ENCODE results near the gene LARGE1. TPM values are rescaled to one million over a fixed set of nuclear protein-coding genes. Genes with fewer than 3 reads are reported as not detected.

LARGE1 gene
- total RNA-seq, 1 donor from 2014 or later = 195 TPM

DNA sequence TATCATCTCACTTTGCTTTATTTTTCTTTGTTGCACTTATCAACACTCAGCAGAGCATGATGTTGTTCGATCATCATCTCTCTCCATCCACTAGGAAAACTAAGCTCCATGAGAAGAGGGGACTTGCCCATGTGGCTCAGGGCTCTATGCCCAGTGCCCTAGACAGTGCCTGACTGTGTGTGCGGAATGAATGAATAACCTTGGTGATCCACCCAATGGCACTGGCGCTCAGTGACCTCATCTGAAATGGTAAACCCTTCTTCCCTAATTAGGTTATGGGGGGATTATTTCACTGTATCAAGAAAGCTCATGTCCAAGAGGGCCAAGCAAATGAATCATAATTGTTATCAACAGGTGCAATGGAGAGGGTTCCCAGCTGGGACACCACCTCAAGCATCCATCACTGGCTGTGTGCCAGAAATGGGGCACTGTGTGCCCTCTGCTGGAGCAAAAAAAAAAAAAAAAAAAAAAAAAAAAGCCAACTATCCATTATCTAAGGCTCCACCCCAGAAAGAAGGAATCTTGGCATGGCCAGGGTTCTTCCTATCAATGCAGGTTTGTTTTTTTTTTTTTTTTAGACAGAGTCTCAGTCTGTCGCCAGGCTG lies 172.6 kb downstream of the LARGE1 start:
- Mint-ChIP-seq H3K27ac (peak overlapping the region; percentile 76), H3K4me3 (ENCODE audit: low read depth) (peak overlapping the region; percentile 14), H3K9me3 (ENCODE audit: low read depth) (peaks cover 16% of the 10 kb centered on the region), H3K27me3 (no peaks in the 10 kb centered on the region), H3K36me3 (ENCODE audit: insufficient read depth) (peaks cover 38% of the 10 kb centered on the region), H3K4me1 (ENCODE audit: low read depth) (peaks cover 34% of the 10 kb centered on the region)
- no peak for DNase-seq (ENCODE audit: low spot score, unreplicated experiment)
- TF ChIP-seq CTCF (IDR thresholded peaks at IDR 0.05; ENCODE audit: unreplicated experiment) = no peak

DNA sequence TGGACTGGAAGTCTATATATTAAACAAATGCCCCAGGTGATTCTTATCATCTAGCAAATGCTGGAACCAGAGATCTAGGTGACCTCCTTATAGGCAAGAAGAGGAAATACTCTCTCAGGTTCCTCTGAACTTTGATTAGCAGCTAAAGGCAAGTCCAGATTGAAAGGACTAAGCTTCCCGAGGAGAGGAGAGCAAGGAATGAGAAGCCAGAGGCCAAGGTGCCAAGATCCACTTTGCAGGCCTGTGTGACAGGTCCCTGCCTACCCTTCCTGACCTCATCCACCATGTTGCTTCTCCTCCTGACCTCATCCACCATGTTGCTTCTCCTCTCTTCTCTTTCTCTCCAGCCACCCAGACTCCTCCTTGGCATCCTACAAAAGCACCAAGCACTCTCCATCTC lies 173.2 kb downstream of the LARGE1 start:
- H3K9me3 Mint-ChIP-seq (ENCODE audit: low read depth) = peaks cover 12% of the 10 kb centered on the region
- peak overlapping the region; percentile 14 for H3K4me3 Mint-ChIP-seq (ENCODE audit: low read depth)
- H3K4me1 Mint-ChIP-seq (ENCODE audit: low read depth) = peaks cover 31% of the 10 kb centered on the region
- H3K27me3 Mint-ChIP-seq = no peaks in the 10 kb centered on the region
- no peak for TF ChIP-seq CTCF (IDR thresholded peaks at IDR 0.05; ENCODE audit: unreplicated experiment)
- peaks cover 33% of the 10 kb centered on the region for H3K36me3 Mint-ChIP-seq (ENCODE audit: insufficient read depth)
- H3K27ac Mint-ChIP-seq = peak overlapping the region; percentile 76
- DNase-seq (ENCODE audit: low spot score, unreplicated experiment) = no peak

DNA sequence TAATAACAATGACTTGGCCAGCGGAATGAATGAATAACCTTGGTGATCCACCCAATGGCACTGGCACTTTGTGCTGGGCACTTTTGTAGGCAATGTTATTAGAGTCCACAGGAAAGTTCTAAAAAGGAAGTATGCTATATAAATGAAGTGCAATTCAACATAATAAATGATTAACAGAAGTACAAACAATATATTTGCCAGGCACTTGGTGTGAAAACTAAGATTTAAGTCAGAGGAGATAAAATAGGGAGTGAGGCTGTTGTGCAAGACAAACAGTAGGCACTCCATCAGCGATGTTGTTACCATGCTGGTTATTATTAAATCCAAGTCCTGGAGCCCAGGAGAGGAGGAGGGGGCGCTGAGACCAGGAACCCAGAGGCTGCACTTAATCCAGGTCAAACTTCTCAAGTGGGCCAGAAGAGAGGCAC lies 173.8 kb downstream of the LARGE1 start:
- TF ChIP-seq CTCF (IDR thresholded peaks at IDR 0.05; ENCODE audit: unreplicated experiment) = no peak
- Mint-ChIP-seq H3K27ac (no peak overlapping the region), H3K4me1 (ENCODE audit: low read depth) (peaks cover 31% of the 10 kb centered on the region), H3K27me3 (no peaks in the 10 kb centered on the region), H3K9me3 (ENCODE audit: low read depth) (peaks cover 12% of the 10 kb centered on the region), H3K36me3 (ENCODE audit: insufficient read depth) (peaks cover 32% of the 10 kb centered on the region), H3K4me3 (ENCODE audit: low read depth) (no peak overlapping the region)
- no peak for DNase-seq (ENCODE audit: low spot score, unreplicated experiment)

- H3K9me3 Mint-ChIP-seq (ENCODE audit: low read depth) = peaks cover 12% of the 10 kb centered on the region
- H3K27ac Mint-ChIP-seq = no peak overlapping the region
- TF ChIP-seq CTCF (IDR thresholded peaks at IDR 0.05; ENCODE audit: unreplicated experiment) = no peak
- no peaks in the 10 kb centered on the region for H3K27me3 Mint-ChIP-seq
- peaks cover 28% of the 10 kb centered on the region for H3K36me3 Mint-ChIP-seq (ENCODE audit: insufficient read depth)
- H3K4me3 Mint-ChIP-seq (ENCODE audit: low read depth) = no peak overlapping the region
- DNase-seq (ENCODE audit: low spot score, unreplicated experiment) = no peak
- H3K4me1 Mint-ChIP-seq (ENCODE audit: low read depth) = peaks cover 31% of the 10 kb centered on the region
These were observed 174.8 kb downstream of the LARGE1 start for GRCh38 chr22:33745501-33745900.

DNA sequence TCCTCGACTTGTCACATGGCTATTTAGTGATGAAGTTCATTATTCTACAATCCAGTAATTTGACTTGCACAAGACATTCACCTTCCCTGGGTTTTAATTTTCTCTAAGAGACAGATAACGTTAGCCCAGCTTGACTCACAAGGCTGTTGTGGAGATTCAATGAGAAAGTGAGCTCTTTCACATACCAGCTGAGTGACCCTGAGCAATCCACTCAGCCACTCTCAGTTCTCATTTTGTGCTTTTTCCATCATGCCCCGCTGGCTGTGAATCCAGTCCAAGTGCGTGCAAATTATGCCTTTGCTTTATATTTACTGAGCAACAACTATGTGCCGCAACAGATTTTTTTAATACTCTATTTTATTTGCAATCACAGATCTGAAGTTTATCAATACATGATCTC lies 176.5 kb downstream of the LARGE1 start:
- H3K9me3 Mint-ChIP-seq (ENCODE audit: low read depth) = peaks cover 12% of the 10 kb centered on the region
- TF ChIP-seq CTCF (IDR thresholded peaks at IDR 0.05; ENCODE audit: unreplicated experiment) = no peak
- no peaks in the 10 kb centered on the region for H3K27me3 Mint-ChIP-seq
- H3K4me3 Mint-ChIP-seq (ENCODE audit: low read depth) = no peak overlapping the region
- no peak for DNase-seq (ENCODE audit: low spot score, unreplicated experiment)
- peaks cover 23% of the 10 kb centered on the region for H3K36me3 Mint-ChIP-seq (ENCODE audit: insufficient read depth)
- H3K4me1 Mint-ChIP-seq (ENCODE audit: low read depth) = peaks cover 31% of the 10 kb centered on the region
- H3K27ac Mint-ChIP-seq = no peak overlapping the region
